Activated T-cell treated with anti-CD3 and anti-CD28 coated beads, Interleukin-2, amount 50 U/mL, for 4 hours (primary cell): Measurements from ENCODE around the gene CIDEC. TPM values are rescaled to one million over a fixed set of nuclear protein-coding genes. Genes with fewer than 3 reads are reported as not detected.

Experiments used
- ATAC-seq, 2 donors: fragments of 200-7000 bp; cut with Tn5 transposase; one replicate each; pipeline ENCODE4 v1.10.0; 2021
- DNase-seq: peaks from one replicate; pipeline ENCODE4 v3.0.0-alpha.2; 2020
- H3K27me3 Mint-ChIP-seq: one replicate; pipeline ENCODE4 v1.8.0; 2021; ENCODE audit warnings: low read depth, mixed read lengths
- H3K36me3 Mint-ChIP-seq: one replicate; pipeline ENCODE4 v1.8.0; 2022; ENCODE audit warnings: mixed read lengths; ENCODE audit not compliant: insufficient read depth
- H3K4me1 Mint-ChIP-seq: one replicate; pipeline ENCODE4 v1.8.0; 2021; ENCODE audit warnings: low read depth, mixed read lengths
- H3K4me3 Mint-ChIP-seq: one replicate; pipeline ENCODE4 v1.8.0; 2021; ENCODE audit warnings: mild to moderate bottlenecking, moderate library complexity, mixed read lengths
- H3K9me3 Mint-ChIP-seq: one replicate; pipeline ENCODE4 v1.8.0; 2021; ENCODE audit warnings: mixed read lengths
- total RNA-seq, 3 donors: library from RNA; stranded (reverse); gene quantifications; one replicate each; pipeline ENCODE4 v1.2.1, GENCODE V29; 2021

CIDEC gene, protein sequence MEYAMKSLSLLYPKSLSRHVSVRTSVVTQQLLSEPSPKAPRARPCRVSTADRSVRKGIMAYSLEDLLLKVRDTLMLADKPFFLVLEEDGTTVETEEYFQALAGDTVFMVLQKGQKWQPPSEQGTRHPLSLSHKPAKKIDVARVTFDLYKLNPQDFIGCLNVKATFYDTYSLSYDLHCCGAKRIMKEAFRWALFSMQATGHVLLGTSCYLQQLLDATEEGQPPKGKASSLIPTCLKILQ
- total RNA-seq, result not detected

DNA sequence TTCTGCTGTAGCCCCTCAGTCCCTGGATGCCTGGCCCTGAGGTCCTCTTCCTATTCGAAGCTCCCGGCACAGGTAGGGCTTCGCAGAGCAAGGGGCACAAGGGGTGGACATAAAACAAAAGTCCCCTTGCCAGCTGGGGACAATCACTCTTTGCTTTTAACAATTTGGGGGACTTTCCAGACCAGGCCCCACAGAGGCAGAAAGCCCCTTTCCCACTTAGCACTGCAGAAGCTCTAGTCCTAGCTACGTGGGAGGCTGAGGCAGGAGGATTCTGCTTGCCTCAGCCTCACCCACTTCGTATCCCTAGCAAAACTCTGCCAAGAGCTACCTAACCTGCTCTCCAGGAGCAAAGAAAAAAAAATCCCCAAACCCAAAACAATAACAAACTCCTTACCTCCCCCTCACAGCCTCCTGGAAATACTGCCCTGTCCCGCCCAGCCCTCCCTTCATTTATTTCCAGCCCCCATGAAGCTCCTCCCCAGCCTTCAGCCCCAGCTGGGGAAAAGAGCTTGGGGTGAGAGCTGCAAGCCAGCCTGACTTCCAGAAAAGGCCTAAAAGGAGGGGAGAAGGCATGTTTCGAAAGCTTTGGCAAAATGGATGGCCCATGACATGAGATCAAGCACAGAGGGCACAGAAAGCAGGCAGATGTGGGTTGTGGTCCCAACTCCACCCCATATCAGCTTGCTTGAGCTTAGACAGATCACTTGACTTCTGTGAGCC, at the start of gene CIDEC:
Gene CIDEC, minus strand, starts transcription at position 424 of the 720 bp plus-strand sequence. CDS start 1,767 bp downstream, outside the sequence.
- DNase-seq (no peak), ATAC-seq (no peak)
- H3K9me3 Mint-ChIP-seq, result no peaks in the 10 kb centered on the region
- no peaks in the 10 kb centered on the region for H3K4me1 Mint-ChIP-seq
- H3K4me3 Mint-ChIP-seq, result no peak within 1 kb of the TSS
- peaks cover 2% of the 10 kb centered on the region for H3K27me3 Mint-ChIP-seq
- H3K36me3 Mint-ChIP-seq, result no peaks in the 10 kb centered on the region

- H3K9me3 Mint-ChIP-seq, result no peaks in the 10 kb centered on the region
- H3K4me1 Mint-ChIP-seq, result peaks cover 15% of the 10 kb centered on the region
- no peaks in the 10 kb centered on the region for H3K36me3 Mint-ChIP-seq
- no peaks in the 10 kb centered on the region for H3K27me3 Mint-ChIP-seq
- ATAC-seq (no peak), DNase-seq (no peak)
- no peak overlapping the region for H3K4me3 Mint-ChIP-seq
Observed at GRCh38 chr3:9928158-9928557, 48.1 kb upstream of the CIDEC start.

DNA sequence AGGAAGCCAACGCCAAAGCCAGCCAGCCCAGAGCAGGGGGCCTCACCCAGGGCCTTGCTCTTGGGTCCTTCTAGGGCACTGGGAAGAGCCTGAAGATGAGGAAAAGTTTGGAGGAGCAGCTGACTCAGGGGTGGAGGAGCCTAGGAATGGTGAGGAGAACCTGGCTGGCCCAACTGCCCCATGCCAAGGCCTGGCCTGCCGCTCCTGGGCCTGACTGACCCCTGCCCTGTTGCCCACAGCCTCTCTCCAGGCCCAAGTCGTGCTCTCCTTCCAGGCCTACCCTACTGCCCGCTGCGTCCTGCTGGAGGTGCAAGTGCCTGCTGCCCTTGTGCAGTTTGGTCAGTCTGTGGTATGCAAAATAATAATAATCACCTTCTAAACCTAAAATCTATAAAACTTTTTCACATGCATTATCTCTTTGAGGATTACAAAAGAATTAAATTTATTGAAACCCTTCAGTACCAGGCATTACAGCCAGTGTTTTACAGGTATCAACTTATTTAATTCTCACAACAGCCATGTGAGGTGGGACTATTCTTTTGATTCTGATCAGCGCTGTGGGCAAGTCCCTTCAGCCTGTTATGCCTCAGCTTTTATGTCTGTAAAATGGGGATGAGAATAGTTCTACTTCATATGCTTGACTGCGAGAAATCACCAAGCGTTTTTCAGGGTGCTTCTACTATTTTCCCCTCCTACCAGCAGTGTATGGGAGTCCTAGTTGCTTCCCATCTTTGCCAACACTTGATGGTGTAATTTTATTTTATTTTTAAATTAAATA, 38.4 kb upstream of the CIDEC start:
- Mint-ChIP-seq H3K27me3 (no peaks in the 10 kb centered on the region), H3K36me3 (no peaks in the 10 kb centered on the region), H3K4me1 (peaks cover 11% of the 10 kb centered on the region), H3K9me3 (no peaks in the 10 kb centered on the region), H3K4me3 (no peak overlapping the region)
- DNase-seq (no peak), ATAC-seq (no peak)

DNA sequence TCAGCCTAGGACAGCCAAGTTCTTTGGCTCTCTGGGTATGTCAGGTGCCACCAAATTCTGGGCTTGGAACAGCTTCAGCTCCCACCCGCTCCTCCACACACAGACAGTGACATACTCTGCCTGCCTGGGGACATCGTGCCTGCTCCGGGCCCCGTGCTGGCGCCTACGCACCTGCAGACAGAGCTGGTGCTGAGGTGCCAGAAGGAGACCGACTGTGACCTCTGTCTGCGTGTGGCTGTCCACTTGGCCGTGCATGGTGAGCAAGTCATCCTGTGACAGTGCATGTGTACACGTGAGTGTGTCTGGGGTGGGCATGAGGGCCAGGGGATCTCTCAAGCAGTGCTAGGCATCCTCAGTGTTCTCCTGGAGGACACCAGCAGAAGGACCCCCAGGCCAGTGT, 37.8 kb upstream of the CIDEC start:
- no peak overlapping the region for H3K4me3 Mint-ChIP-seq
- H3K4me1 Mint-ChIP-seq, result peaks cover 12% of the 10 kb centered on the region
- DNase-seq, result no peak
- H3K9me3 Mint-ChIP-seq, result no peaks in the 10 kb centered on the region
- H3K36me3 Mint-ChIP-seq, result no peaks in the 10 kb centered on the region
- ATAC-seq, result no peak
- H3K27me3 Mint-ChIP-seq, result no peaks in the 10 kb centered on the region

DNA sequence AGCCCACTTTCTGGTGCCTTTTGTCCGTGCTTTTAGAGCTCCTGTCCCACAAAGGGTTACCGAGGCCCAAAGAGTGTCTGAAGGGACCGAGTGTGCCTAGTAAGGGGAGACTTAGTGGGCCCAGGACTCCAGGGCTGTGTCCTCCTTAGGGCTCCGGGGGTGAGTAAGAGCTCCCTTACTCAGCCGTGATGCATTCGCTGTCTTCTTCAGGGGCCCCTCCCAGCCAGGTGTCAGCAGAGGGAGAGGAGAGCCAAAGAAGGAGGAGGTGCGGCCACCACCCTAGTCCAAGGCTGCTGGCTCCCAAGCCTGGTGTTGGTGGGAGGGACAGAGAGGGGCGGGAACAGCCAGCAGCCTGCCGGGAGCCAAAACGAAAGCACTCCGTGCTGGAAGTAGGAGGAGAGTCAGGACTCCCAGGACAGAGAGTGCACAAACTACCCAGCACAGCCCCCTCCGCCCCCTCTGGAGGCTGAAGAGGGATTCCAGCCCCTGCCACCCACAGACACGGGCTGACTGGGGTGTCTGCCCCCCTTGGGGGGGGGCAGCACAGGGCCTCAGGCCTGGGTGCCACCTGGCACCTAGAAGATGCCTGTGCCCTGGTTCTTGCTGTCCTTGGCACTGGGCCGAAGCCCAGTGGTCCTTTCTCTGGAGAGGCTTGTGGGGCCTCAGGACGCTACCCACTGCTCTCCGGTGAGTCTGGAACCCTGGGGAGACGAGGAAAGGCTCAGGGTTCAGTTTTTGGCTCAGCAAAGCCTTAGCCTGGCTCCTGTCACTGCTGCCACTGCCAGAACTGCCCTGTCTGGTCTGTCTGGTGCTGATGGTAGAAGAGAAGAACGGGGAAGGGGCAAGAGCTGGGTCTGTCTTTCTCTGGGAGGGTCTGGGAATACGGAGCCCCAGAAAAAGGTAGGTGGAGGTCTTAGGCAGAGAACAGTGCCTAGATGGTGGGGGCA, 37.0 kb upstream of the CIDEC start, which contains the start of gene IL17RC:
Gene IL17RC, plus strand, starts transcription at position 365 of the 947 bp plus-strand sequence. Its CDS starts 218 bp downstream, at position 583.
- H3K4me3 Mint-ChIP-seq, result peak within 1 kb of the TSS; percentile 73
- no peaks in the 10 kb centered on the region for H3K27me3 Mint-ChIP-seq
- no peaks in the 10 kb centered on the region for H3K9me3 Mint-ChIP-seq
- ATAC-seq, result peak; percentile 73 to 80
- H3K36me3 Mint-ChIP-seq, result no peaks in the 10 kb centered on the region
- H3K4me1 Mint-ChIP-seq, result peaks cover 20% of the 10 kb centered on the region
- DNase-seq, result peak; percentile 49

GRCh38 chr3:9916346-9916733, 36.3 kb upstream of the CIDEC start:
- DNase-seq (no peak), ATAC-seq (no peak)
- no peaks in the 10 kb centered on the region for H3K9me3 Mint-ChIP-seq
- no peaks in the 10 kb centered on the region for H3K36me3 Mint-ChIP-seq
- H3K4me1 Mint-ChIP-seq, result peaks cover 24% of the 10 kb centered on the region
- H3K4me3 Mint-ChIP-seq, result peak overlapping the region; percentile 60
- H3K27me3 Mint-ChIP-seq, result no peaks in the 10 kb centered on the region

- Mint-ChIP-seq H3K4me1 (peaks cover 24% of the 10 kb centered on the region), H3K36me3 (no peaks in the 10 kb centered on the region), H3K4me3 (peak overlapping the region; percentile 73), H3K27me3 (no peaks in the 10 kb centered on the region), H3K9me3 (no peaks in the 10 kb centered on the region)
- DNase-seq, result no peak
- ATAC-seq, result peak; percentile 47 to 52
Observed at GRCh38 chr3:9915254-9916141, 35.4 kb upstream of the CIDEC start.

DNA sequence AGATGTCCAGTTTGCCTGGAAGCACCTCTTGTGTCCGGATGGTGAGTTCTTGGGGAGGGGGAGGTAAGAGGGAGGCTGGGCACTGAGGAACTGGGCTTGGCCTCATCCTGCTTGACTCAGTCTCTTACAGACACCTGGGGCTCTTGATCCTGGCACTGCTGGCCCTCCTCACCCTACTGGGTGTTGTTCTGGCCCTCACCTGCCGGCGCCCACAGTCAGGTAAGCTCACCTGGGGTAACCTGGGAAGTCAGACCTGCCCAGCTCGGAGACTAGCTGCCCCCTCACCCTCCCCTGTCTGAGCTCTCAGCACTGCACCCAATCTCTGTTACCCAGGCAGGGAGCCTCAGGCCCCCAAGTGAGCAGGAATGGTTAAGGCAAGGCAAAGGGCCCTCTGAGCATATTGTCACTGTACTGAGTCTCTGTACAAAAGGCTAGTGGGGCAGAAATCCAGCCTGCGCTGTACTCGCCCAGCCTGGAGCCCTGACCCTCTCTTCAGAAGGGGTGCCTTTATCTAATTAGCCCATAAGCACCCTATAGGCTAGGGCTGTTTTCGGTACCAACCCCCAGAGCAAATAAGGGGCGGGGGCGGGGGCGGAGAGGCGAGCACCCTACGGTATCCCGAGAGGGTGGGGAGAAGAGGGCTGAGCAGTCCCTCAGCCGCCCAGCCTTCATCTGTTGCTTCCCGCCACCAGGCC, 34.7 kb upstream of the CIDEC start:
- no peak for DNase-seq
- no peaks in the 10 kb centered on the region for H3K9me3 Mint-ChIP-seq
- H3K4me1 Mint-ChIP-seq, result peaks cover 26% of the 10 kb centered on the region
- peak in 1 of 2 donors; percentile 55 for ATAC-seq
- no peaks in the 10 kb centered on the region for H3K27me3 Mint-ChIP-seq
- H3K36me3 Mint-ChIP-seq, result no peaks in the 10 kb centered on the region
- H3K4me3 Mint-ChIP-seq, result no peak overlapping the region

- no peak overlapping the region for H3K4me3 Mint-ChIP-seq
- H3K36me3 Mint-ChIP-seq, result no peaks in the 10 kb centered on the region
- H3K27me3 Mint-ChIP-seq, result no peaks in the 10 kb centered on the region
- H3K4me1 Mint-ChIP-seq, result peaks cover 33% of the 10 kb centered on the region
- H3K9me3 Mint-ChIP-seq, result no peaks in the 10 kb centered on the region
- ATAC-seq (no peak), DNase-seq (no peak)
Observed at GRCh38 chr3:9914011-9914410, 34.0 kb upstream of the CIDEC start.

DNA sequence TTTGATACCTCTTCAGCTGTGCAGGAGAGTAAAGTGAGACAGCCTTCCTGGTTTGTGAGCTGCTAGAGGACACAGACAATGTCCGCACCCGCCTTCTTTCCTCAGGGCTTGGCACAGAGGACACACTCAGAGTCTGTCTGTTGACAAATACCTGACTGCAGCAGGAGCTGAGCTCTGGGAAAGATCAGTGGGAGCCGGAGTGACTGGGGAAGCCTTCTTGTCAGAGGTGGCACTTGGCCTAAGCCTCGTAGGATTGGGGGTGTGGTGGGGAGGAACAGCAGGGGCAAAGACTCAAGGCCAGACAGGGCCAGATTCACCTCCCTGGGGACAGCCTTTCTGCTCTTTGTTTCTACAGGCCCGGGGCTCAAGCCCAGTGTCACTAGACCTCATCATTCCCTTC, 33.5 kb upstream of the CIDEC start:
- Mint-ChIP-seq H3K4me3 (peak overlapping the region; percentile 5), H3K36me3 (no peaks in the 10 kb centered on the region), H3K4me1 (peaks cover 35% of the 10 kb centered on the region), H3K27me3 (no peaks in the 10 kb centered on the region), H3K9me3 (no peaks in the 10 kb centered on the region)
- no peak for DNase-seq
- ATAC-seq, result no peak

DNA sequence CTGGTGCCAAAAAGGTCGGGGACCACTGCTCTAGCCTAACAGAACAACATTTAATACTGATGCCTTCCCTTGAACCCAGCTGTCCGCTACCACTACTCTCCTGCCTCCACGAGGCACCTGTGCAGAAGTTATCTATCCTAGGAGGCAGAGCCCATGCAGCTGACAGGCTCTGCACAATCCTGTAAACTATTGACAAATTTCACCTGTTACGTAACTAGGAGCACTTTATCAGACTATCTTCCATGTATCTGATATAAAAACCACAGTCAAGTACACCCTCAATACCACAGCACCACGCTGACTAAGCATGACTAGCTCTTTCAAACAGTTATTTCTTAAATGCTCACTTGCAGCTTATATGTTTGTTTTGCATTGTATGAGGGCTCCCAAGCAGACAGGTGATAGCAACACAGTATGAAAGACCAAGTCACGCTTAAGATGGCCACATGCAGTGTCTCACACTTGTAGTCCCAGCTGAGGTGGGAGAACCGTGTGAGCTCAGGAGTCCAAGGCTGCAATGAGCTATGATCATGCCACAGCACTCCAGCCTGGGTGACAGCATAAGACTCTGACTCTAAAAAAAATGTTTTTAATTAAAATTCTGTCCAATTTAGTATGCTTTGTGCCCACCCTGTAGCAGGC, 32.4 kb upstream of the CIDEC start:
- Mint-ChIP-seq H3K4me3 (no peak overlapping the region), H3K4me1 (peaks cover 35% of the 10 kb centered on the region), H3K9me3 (no peaks in the 10 kb centered on the region), H3K36me3 (no peaks in the 10 kb centered on the region), H3K27me3 (no peaks in the 10 kb centered on the region)
- DNase-seq (no peak), ATAC-seq (peak; percentile 27 to 45)

- H3K4me3 Mint-ChIP-seq, result no peak overlapping the region
- ATAC-seq, result no peak
- H3K27me3 Mint-ChIP-seq, result no peaks in the 10 kb centered on the region
Observed at GRCh38 chr3:9911863-9912262, 31.8 kb upstream of the CIDEC start.

More at GRCh38 chr3:9911863-9912262, 31.8 kb upstream of the CIDEC start:
- no peaks in the 10 kb centered on the region for H3K36me3 Mint-ChIP-seq
- DNase-seq, result no peak
- peaks cover 34% of the 10 kb centered on the region for H3K4me1 Mint-ChIP-seq
- H3K9me3 Mint-ChIP-seq, result no peaks in the 10 kb centered on the region
